Endodermal cell (in vitro differentiated cells): ENCODE results near the gene LYAR. TPM values are rescaled to one million over a fixed set of nuclear protein-coding genes. Genes with fewer than 3 reads are reported as not detected.

Experiments used
- DNase-seq: peaks from one replicate; pipeline ENCODE4 v3.0.0-alpha.2; 2017
- H3K27ac ChIP-seq: 2 replicates; pipeline ENCODE4 v1.5.1; 2013; ENCODE audit warnings: mild to moderate bottlenecking, low read depth, low read length, moderate library complexity
- H3K27me3 ChIP-seq: 2 replicates; pipeline ENCODE4 v1.6.1; 2013; ENCODE audit warnings: mild to moderate bottlenecking, low read length, moderate library complexity; ENCODE audit not compliant: insufficient read depth, control insufficient read depth, poor library complexity, severe bottlenecking
- H3K36me3 ChIP-seq: 2 replicates; pipeline ENCODE4 v1.7.0; 2013; ENCODE audit warnings: mild to moderate bottlenecking, low read length, moderate library complexity; ENCODE audit not compliant: control insufficient read depth, insufficient read depth
- H3K4me1 ChIP-seq: one replicate; pipeline ENCODE4 v1.7.0; 2013; ENCODE audit warnings: low read length; ENCODE audit not compliant: control insufficient read depth, insufficient read depth
- H3K4me3 ChIP-seq: 2 replicates; pipeline ENCODE4 v1.5.1; 2013; ENCODE audit warnings: mild to moderate bottlenecking, low read length, moderate library complexity
- H3K9ac ChIP-seq: 2 replicates; pipeline ENCODE4 v1.6.1; 2013; ENCODE audit warnings: mild to moderate bottlenecking, low read length, moderate library complexity; ENCODE audit not compliant: poor library complexity, severe bottlenecking; ENCODE audit errors: extremely low read depth
- H3K9me3 ChIP-seq: 2 replicates; pipeline ENCODE4 v1.6.1; 2013; ENCODE audit warnings: mild to moderate bottlenecking, low read length, moderate library complexity; ENCODE audit not compliant: control insufficient read depth
- H3K27ac Mint-ChIP-seq: 2 replicates; pipeline ENCODE4 v1.8.0; 2020; ENCODE audit warnings: mixed read lengths
- H3K27me3 Mint-ChIP-seq: 2 replicates; pipeline ENCODE4 v1.8.0; 2021; ENCODE audit warnings: mild to moderate bottlenecking, mixed read lengths; ENCODE audit not compliant: insufficient read depth
- H3K36me3 Mint-ChIP-seq: 2 replicates; pipeline ENCODE4 v1.8.0; 2020; ENCODE audit warnings: low read depth, mixed read lengths
- H3K4me1 Mint-ChIP-seq: 2 replicates; pipeline ENCODE4 v1.8.0; 2020; ENCODE audit warnings: mixed read lengths
- H3K4me3 Mint-ChIP-seq: 2 replicates; pipeline ENCODE4 v1.8.0; 2020; ENCODE audit warnings: mild to moderate bottlenecking, moderate library complexity, mixed read lengths
- H3K9me3 Mint-ChIP-seq: 2 replicates; pipeline ENCODE4 v1.8.0; 2020; ENCODE audit warnings: mild to moderate bottlenecking, mixed read lengths
- CTCF ChIP-seq: fragments of 200-600 bp; sonication (generic); conservative IDR thresholded peaks from 2 replicates; pipeline ENCODE4 v1.5.0; 2021; ENCODE audit warnings: antibody characterized with exemption, mild to moderate bottlenecking
- WGBS, 2 experiments: methylation state at CpG; one replicate each; pipeline versions ENCODE4 v1.1.5 to v1.1.7; 2013; ENCODE audit warnings: missing lambda C conversion rate in 2 of 2, mixed read lengths in 1 of 2; ENCODE audit not compliant: insufficient coverage in 1 of 2, insufficient read length in 1 of 2; 5-methylcytosine and 5-hydroxymethylcytosine counted together
- total RNA-seq, 2 donors: library from RNA; stranded (reverse); fragmentation: NEBNext Ultra II Directional in 1 of 2; extraction: Animal tissue kit (Norgen Biotek cat#: 25700) in 1 of 2; gene quantifications; 2 replicates in 1 of 2; 3 replicates in 1 of 2; pipeline ENCODE4 v1.2.1, GENCODE V29; 2021

LYAR gene
- total RNA-seq, 2 donors from 2014 or later, result 23.7 to 26.3 TPM

- no peak overlapping the region for H3K27ac Mint-ChIP-seq
- Histone ChIP-seq H3K27ac (no peak overlapping the region), H3K9ac (no peak overlapping the region), H3K4me3 (no peak overlapping the region), H3K36me3 (peaks cover under 1% of the 10 kb centered on the region), H3K4me1 (peaks cover 7% of the 10 kb centered on the region), H3K9me3 (no peaks in the 10 kb centered on the region), H3K27me3 (no peaks in the 10 kb centered on the region)
- H3K9me3 Mint-ChIP-seq, result peaks cover 6% of the 10 kb centered on the region
- 93% methylated on average over 4 of the region's 4 CpGs for WGBS, 2 experiments
- H3K4me1 Mint-ChIP-seq, result peaks cover 15% of the 10 kb centered on the region
- DNase-seq, result peak; percentile 11
- peaks cover 14% of the 10 kb centered on the region for H3K36me3 Mint-ChIP-seq
- no peaks in the 10 kb centered on the region for H3K27me3 Mint-ChIP-seq
- TF ChIP-seq CTCF, result no peak
- H3K4me3 Mint-ChIP-seq, result no peak overlapping the region
Measured at GRCh38 chr4:4326166-4326565, 36.2 kb upstream of the LYAR start.

GRCh38 chr4:4325321-4325720, 35.4 kb upstream of the LYAR start:
- peaks cover 15% of the 10 kb centered on the region for H3K4me1 Mint-ChIP-seq
- H3K4me3 ChIP-seq, result no peak overlapping the region
- H3K36me3 Mint-ChIP-seq, result peaks cover 22% of the 10 kb centered on the region
- H3K4me3 Mint-ChIP-seq, result no peak overlapping the region
- no peaks in the 10 kb centered on the region for H3K27me3 Mint-ChIP-seq
- TF ChIP-seq CTCF, result no peak
- H3K9me3 Mint-ChIP-seq, result peaks cover 6% of the 10 kb centered on the region
- no peaks in the 10 kb centered on the region for H3K27me3 ChIP-seq
- WGBS, 2 experiments, result 87 to 92% methylated on average over 5 of the region's 5 CpGs
- DNase-seq, result no peak
- no peaks in the 10 kb centered on the region for H3K9me3 ChIP-seq
- no peak overlapping the region for H3K27ac Mint-ChIP-seq
- peaks cover 7% of the 10 kb centered on the region for H3K4me1 ChIP-seq
- H3K9ac ChIP-seq, result no peak overlapping the region
- H3K36me3 ChIP-seq, result peaks cover 9% of the 10 kb centered on the region
- no peak overlapping the region for H3K27ac ChIP-seq

- WGBS, 2 experiments, result 69 to 86% methylated on average over 6 to 9 of the region's 10 CpGs
- no peak overlapping the region for H3K4me3 ChIP-seq
- peak overlapping the region; percentile 54 for H3K27ac ChIP-seq
- DNase-seq, result peak; percentile 50
- Mint-ChIP-seq H3K36me3 (peaks cover 29% of the 10 kb centered on the region), H3K9me3 (peaks cover 2% of the 10 kb centered on the region), H3K4me1 (peaks cover 15% of the 10 kb centered on the region), H3K27me3 (no peaks in the 10 kb centered on the region), H3K27ac (peak overlapping the region; percentile 75), H3K4me3 (no peak overlapping the region)
- H3K9ac ChIP-seq, result peak overlapping the region; percentile 42
- no peaks in the 10 kb centered on the region for H3K27me3 ChIP-seq
- no peaks in the 10 kb centered on the region for H3K9me3 ChIP-seq
- H3K4me1 ChIP-seq, result peaks cover 7% of the 10 kb centered on the region
- H3K36me3 ChIP-seq, result peaks cover 14% of the 10 kb centered on the region
- TF ChIP-seq CTCF, result no peak
Measured at GRCh38 chr4:4323705-4324534, 34.0 kb upstream of the LYAR start.
